ENCODE results near the gene THEM4. TPM values are rescaled to one million over a fixed set of nuclear protein-coding genes. Genes with fewer than 3 reads are reported as not detected.

The THEM4 gene
- total and polyA plus RNA-seq, 2 donors (not counting 1 experiment from before 2014, with no cell fraction given), result 15.0 to 16.1 TPM

DNA sequence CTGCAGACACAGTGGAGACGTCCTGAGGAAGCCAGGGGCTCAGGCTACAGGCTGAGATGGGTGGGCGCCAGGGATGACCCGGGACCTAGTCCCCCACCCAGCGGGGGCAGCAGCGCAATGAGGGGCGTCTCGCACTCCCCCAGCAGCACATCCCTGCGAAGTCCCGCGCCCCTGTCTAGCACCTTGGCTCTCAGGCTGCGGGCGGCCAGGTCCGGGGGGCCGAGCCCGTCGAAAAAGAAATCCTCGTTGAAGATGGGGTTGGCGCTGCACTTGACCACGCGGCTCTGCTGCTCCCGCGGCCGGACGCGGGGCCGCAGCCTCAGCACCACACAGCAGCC is 71.5 kb downstream of the THEM4 start:
- H2AFZ ChIP-seq (ENCODE audit: insufficient read depth, low read depth, low read length, poor library complexity, severe bottlenecking), result peak overlapping the region; percentile 69
- peaks cover 10% of the 10 kb centered on the region for H3K27me3 Mint-ChIP-seq
- H3K27me3 ChIP-seq (replicated peaks in 1 of 4; ENCODE audit: control extremely low read depth in 1 of 4, control insufficient read depth in 3 of 4, insufficient read depth in 4 of 4, low read length in 3 of 4), result peaks cover 0 to 20% (median 7%) of the 10 kb centered on the region in 4 experiments
- peak overlapping the region; percentile 89 for H3K4me2 ChIP-seq (replicated peaks; ENCODE audit: low read depth, low read length, poor library complexity, severe bottlenecking)
- peaks cover 0 to 8% (median 0%) of the 10 kb centered on the region in 3 donors for H3K9me3 ChIP-seq (ENCODE audit: control extremely low read depth in 1 of 3, control insufficient read depth in 2 of 3, insufficient read depth in 1 of 3, low read length in 2 of 3)
- H3K36me3 ChIP-seq (replicated peaks in 1 of 2; ENCODE audit: control extremely low read depth in 1 of 2, control insufficient read depth in 1 of 2, extremely low read depth in 1 of 2, insufficient read depth in 2 of 2, low read length in 1 of 2), result no peaks in the 10 kb centered on the region
- H3K27ac ChIP-seq (ENCODE audit: low read length in 2 of 2), result no peak overlapping the region
- H3K27ac Mint-ChIP-seq, result peak overlapping the region; percentile 46
- POLR2A ChIA-PET, result no interaction called here
- TF ChIP-seq EZH2 (IDR thresholded peaks at IDR 0.05; ENCODE audit: borderline replicate concordance, insufficient read depth, low read depth, low read length, poor library complexity, severe bottlenecking) (no peak), CTCF (IDR thresholded peaks at IDR 0.05) (no peak)
- no peaks in the 10 kb centered on the region for H4K20me1 ChIP-seq (ENCODE audit: control insufficient read depth, insufficient read depth, low read length, poor library complexity, severe bottlenecking)
- H3K4me1 ChIP-seq (ENCODE audit: control insufficient read depth in 2 of 2, insufficient read depth in 2 of 2, low read length in 2 of 2), result peaks cover 27 to 31% of the 10 kb centered on the region in 2 donors
- H3K9ac ChIP-seq (ENCODE audit: low read length), result peak overlapping the region; percentile 65
- no peaks in the 10 kb centered on the region for H3K79me2 ChIP-seq (ENCODE audit: control insufficient read depth, insufficient read depth, low read length)
- peak overlapping the region in 3 of 5 experiments; percentile 44 to 56 (median 45) for H3K4me3 ChIP-seq (ENCODE audit: control extremely low read depth in 1 of 5, extremely low read depth in 1 of 5, insufficient read depth in 1 of 5, low read depth in 2 of 5, low read length in 4 of 5)
- no peaks in the 10 kb centered on the region for H3K9me3 Mint-ChIP-seq (ENCODE audit: insufficient read depth)
- ATAC-seq (ENCODE audit: low read depth) (no peak), DNase-seq (no peak)
- peak overlapping the region; percentile 85 for H3K4me3 Mint-ChIP-seq
- 9% methylated on average over 26 of the region's 26 CpGs for WGBS (ENCODE audit: insufficient coverage)
- CTCF ChIA-PET, result interaction anchor here (1.0 to 2.3 kb wide), 4 partner anchors 31 to 394 kb away, joined by 3 to 11 read pairs (median 4); partner anchors contain the start of gene MRPL9
- H3K4me1 Mint-ChIP-seq, result peaks cover 28% of the 10 kb centered on the region
- intact Hi-C loops (cut with micrococcal nuclease), result loop anchor here (2.0 to 10.0 kb wide), 4 partner anchors 113 to 556 kb away; partner anchors contain the start of genes POGZ, PSMB4, RIIAD1 and ZNF687

DNA sequence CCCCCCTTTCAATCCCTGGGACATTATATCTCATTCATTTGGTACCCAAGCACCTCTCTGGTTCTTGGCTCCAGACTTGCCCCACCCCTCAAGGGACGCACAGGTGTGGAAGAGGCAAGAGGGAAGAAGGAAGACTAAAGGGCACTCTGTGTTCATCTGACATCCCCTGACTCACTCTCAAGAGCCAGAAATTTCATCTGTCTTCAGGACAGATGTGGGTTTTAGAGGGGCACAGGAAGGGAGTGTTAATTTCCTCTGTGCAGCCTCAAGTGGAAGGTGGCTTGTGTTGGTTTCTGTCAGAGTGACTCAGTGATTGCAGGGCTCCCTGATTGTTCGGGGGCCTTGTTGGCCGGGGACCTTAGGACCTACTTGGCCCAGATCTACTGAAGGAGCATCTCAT is 72.1 kb downstream of the THEM4 start:
- ChIA-PET POLR2A (interaction anchor here (0.6 to 0.7 kb wide), 3 partner anchors 22 to 176 kb away, joined by 3 to 5 read pairs (median 4); no protein-coding TSS in a partner anchor), CTCF (interaction anchor here (0.7 to 2.6 kb wide), 16 partner anchors 9 to 536 kb away, joined by 3 to 14 read pairs (median 4); partner anchors contain the start of gene CGN)
- peak overlapping the region; percentile 38 for H3K27ac Mint-ChIP-seq
- no peaks in the 10 kb centered on the region for H3K9me3 Mint-ChIP-seq (ENCODE audit: insufficient read depth)
- H3K27ac ChIP-seq (ENCODE audit: low read length in 2 of 2), result no peak overlapping the region
- WGBS (ENCODE audit: insufficient coverage), result 13% methylated on average over 2 of the region's 3 CpGs
- H3K27me3 ChIP-seq (replicated peaks in 1 of 4; ENCODE audit: control extremely low read depth in 1 of 4, control insufficient read depth in 3 of 4, insufficient read depth in 4 of 4, low read length in 3 of 4), result peaks cover 0 to 20% (median 7%) of the 10 kb centered on the region in 4 experiments
- H3K4me2 ChIP-seq (replicated peaks; ENCODE audit: low read depth, low read length, poor library complexity, severe bottlenecking), result peak overlapping the region; percentile 89
- H3K9ac ChIP-seq (ENCODE audit: low read length), result no peak overlapping the region
- H3K4me3 ChIP-seq (ENCODE audit: control extremely low read depth in 1 of 5, extremely low read depth in 1 of 5, insufficient read depth in 1 of 5, low read depth in 2 of 5, low read length in 4 of 5), result no peak overlapping the region
- H4K20me1 ChIP-seq (ENCODE audit: control insufficient read depth, insufficient read depth, low read length, poor library complexity, severe bottlenecking), result no peaks in the 10 kb centered on the region
- no peak overlapping the region for H2AFZ ChIP-seq (ENCODE audit: insufficient read depth, low read depth, low read length, poor library complexity, severe bottlenecking)
- H3K9me3 ChIP-seq (ENCODE audit: control extremely low read depth in 1 of 3, control insufficient read depth in 2 of 3, insufficient read depth in 1 of 3, low read length in 2 of 3), result peaks cover 0 to 8% (median 0%) of the 10 kb centered on the region in 3 donors
- H3K27me3 Mint-ChIP-seq, result peaks cover 10% of the 10 kb centered on the region
- no peaks in the 10 kb centered on the region for H3K36me3 ChIP-seq (replicated peaks in 1 of 2; ENCODE audit: control extremely low read depth in 1 of 2, control insufficient read depth in 1 of 2, extremely low read depth in 1 of 2, insufficient read depth in 2 of 2, low read length in 1 of 2)
- TF ChIP-seq EZH2 (IDR thresholded peaks at IDR 0.05; ENCODE audit: borderline replicate concordance, insufficient read depth, low read depth, low read length, poor library complexity, severe bottlenecking) (no peak), CTCF (IDR thresholded peaks at IDR 0.05) (no peak)
- H3K4me1 ChIP-seq (ENCODE audit: control insufficient read depth in 2 of 2, insufficient read depth in 2 of 2, low read length in 2 of 2), result peaks cover 26 to 31% of the 10 kb centered on the region in 2 donors
- intact Hi-C loops (cut with micrococcal nuclease), result loop anchor here (5.0 to 10.0 kb wide), 3 partner anchors 112 to 555 kb away; partner anchors contain the start of genes POGZ, RIIAD1 and ZNF687
- H3K4me1 Mint-ChIP-seq, result peaks cover 28% of the 10 kb centered on the region
- H3K4me3 Mint-ChIP-seq, result peak overlapping the region; percentile 85
- no peaks in the 10 kb centered on the region for H3K79me2 ChIP-seq (ENCODE audit: control insufficient read depth, insufficient read depth, low read length)
- ATAC-seq (ENCODE audit: low read depth), result no peak
- DNase-seq, result peak; percentile 27

Data from B cell (primary cell).